Peyer's patch (tissue), 4 donors: ENCODE results near the gene DNM3.

Experiments used
- POLR2A ChIP-seq, 2 donors: fragments of 450-650 bp; IDR thresholded peaks; one replicate each; pipeline ENCODE4 v1.5.1; 2017; ENCODE audit warnings: antibody characterized with exemption in 2 of 2, mild to moderate bottlenecking in 2 of 2, moderate library complexity in 2 of 2
- TF ChIP-seq, protein P1 (sequence below), 6 experiments: fragments of 450-650 bp in 4 of 6; fragments of 200-600 bp in 2 of 6; sonication (generic) in 1 of 6; IDR thresholded peaks; one replicate each; pipeline ENCODE4 v1.5.1; 2017 to 2019; ENCODE audit warnings: antibody characterized with exemption in 6 of 6, mild to moderate bottlenecking in 3 of 6, moderate library complexity in 1 of 6

DNA sequence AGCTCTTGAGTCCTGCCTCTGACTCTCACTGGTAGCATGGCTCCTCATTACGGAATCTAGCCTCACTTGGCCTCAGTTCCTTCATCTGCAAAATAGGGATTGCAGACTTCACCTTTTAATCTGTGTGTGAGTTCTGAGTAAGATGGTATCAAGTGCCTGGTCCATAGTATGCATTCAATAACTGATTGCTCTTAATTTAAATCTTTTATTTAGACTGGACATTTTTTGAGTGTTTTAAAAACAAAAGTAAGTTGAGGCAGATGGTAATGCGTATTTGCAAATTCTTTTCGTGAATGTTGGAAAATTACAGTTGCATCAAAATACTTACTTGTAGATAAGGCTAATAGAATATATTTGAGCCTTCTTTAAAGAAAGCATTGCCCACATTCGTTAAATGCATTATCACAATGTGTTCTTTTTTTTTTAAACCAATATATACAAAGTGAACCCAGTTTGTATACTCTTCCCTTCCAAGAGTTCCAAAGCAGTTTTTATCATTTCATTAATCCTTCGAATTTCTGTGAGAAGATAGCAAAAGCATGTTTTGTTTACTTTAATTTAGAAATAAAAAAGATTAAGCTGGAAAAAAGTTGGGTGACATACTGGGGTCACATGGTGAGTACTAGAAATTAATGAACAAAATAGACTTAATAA, 8.1 kb downstream of the DNM3 start:
- TF ChIP-seq, protein P1, sequence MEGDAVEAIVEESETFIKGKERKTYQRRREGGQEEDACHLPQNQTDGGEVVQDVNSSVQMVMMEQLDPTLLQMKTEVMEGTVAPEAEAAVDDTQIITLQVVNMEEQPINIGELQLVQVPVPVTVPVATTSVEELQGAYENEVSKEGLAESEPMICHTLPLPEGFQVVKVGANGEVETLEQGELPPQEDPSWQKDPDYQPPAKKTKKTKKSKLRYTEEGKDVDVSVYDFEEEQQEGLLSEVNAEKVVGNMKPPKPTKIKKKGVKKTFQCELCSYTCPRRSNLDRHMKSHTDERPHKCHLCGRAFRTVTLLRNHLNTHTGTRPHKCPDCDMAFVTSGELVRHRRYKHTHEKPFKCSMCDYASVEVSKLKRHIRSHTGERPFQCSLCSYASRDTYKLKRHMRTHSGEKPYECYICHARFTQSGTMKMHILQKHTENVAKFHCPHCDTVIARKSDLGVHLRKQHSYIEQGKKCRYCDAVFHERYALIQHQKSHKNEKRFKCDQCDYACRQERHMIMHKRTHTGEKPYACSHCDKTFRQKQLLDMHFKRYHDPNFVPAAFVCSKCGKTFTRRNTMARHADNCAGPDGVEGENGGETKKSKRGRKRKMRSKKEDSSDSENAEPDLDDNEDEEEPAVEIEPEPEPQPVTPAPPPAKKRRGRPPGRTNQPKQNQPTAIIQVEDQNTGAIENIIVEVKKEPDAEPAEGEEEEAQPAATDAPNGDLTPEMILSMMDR (IDR thresholded peaks at IDR 0.05), result no peak
- no peak for TF ChIP-seq POLR2A (IDR thresholded peaks at IDR 0.05)
